GM12892 (cell line): ENCODE measurements around the gene STPG2.
"Not testable (repeated sequence)": the region's sequence is repeated elsewhere in the genome, so short reads cannot be mapped to it uniquely, and the experiment has no call there.

Experiments used
- DNase-seq: peaks from one replicate; pipeline ENCODE4 v3.0.0; 2011; ENCODE audit not compliant: insufficient read length
- FAIRE-seq: peaks from 2 replicates; lab custom pipeline; 2011; peaks lifted over from hg19 to GRCh38; lab: Jason Lieb, UNC
- POLR2A ChIP-seq: IDR thresholded peaks from 2 replicates; pipeline ENCODE4 v1.6.1; 2011; ENCODE audit warnings: low read depth, low read length, control low read depth
- POLR2AphosphoS5 ChIP-seq: IDR thresholded peaks from 2 replicates; pipeline ENCODE4 v1.6.1; 2011; ENCODE audit warnings: low read depth, low read length, control low read depth
- TAF1 ChIP-seq: IDR thresholded peaks from 2 replicates; pipeline ENCODE4 v1.6.1; 2011; ENCODE audit warnings: low read depth, mild to moderate bottlenecking, control low read depth, low read length, borderline replicate concordance

Gene STPG2

GRCh38 chr4:97662133-97662532, 481.1 kb downstream of the STPG2 start:
- FAIRE-seq (no peak), DNase-seq (no peak)
- TF ChIP-seq TAF1: no peak
- TF ChIP-seq POLR2A: no peak
- TF ChIP-seq POLR2AphosphoS5: no peak

GRCh38 chr4:97656044-97656720, 487.1 kb downstream of the STPG2 start:
- no peak for FAIRE-seq
- no peak for DNase-seq
- TF ChIP-seq POLR2A: no peak
- TF ChIP-seq TAF1: no peak
- TF ChIP-seq POLR2AphosphoS5: no peak

DNA sequence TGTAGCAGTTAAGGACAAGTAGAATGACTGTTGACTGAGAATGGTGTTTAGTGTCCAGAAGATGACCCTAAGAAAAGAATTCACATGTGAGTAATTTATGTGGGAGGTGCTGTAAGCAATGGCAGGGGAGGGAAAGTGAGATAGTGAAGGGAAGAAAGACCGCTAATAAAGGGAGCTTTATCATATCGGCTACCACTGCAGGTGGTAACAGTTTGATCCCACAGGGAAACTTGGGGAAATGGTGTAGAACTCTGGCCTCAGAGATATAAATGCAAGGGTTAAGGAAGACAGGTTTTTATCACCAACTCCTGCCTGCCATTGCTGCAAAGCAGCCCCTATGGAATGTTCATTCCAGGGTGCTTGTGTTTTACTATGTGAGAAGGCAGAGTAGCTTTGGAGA, 489.6 kb downstream of the STPG2 start:
- FAIRE-seq (no peak), DNase-seq (no peak)
- TF ChIP-seq TAF1: no peak
- TF ChIP-seq POLR2AphosphoS5: no peak

DNA sequence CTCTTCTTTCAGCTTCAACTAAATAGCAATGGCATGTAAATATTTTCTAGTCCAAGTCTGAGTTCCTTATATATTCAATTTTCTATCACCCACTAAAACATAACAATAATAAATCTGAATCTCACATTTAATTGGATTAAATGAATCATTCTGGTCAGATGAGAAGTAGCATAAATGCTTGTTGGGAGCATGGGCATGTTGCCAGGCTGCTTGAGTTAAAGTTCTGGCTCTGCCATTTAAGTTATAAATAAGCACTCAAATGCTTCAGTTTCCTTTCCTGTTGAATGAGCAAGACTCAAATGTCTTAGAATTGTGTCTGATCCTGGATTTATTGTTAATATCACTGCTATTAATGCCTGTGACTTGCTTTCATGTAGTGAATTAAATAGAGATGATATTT, 496.3 kb downstream of the STPG2 start:
- DNase-seq (no peak), FAIRE-seq (no peak)
- no peak for TF ChIP-seq POLR2AphosphoS5
- no peak for TF ChIP-seq POLR2A
- TF ChIP-seq TAF1: no peak

GRCh38 chr4:97645071-97645821, 498.0 kb downstream of the STPG2 start:
- TF ChIP-seq TAF1: no peak
- TF ChIP-seq POLR2A: no peak
- TF ChIP-seq POLR2AphosphoS5: no peak
- FAIRE-seq: no peak
- no peak for DNase-seq

DNA sequence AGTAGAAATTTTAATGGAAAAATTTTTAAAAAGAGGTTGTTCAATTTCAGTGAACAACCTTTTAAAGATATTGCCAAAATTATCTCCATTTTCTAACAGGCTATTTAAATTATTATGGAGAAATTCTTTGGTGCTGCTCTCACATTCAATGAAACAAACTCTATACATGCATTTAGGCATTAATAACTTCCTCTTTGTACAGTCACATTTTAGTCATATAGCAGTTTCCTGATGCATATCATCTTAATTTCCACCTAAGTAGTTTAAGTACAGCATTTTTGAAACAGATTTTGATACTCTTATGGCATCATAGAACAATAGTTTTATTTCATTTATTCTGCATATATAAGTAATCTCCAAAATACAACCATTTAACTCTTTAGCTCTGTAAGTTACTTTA, 500.1 kb downstream of the STPG2 start:
- no peak for FAIRE-seq

GRCh38 chr4:97639961-97640360, 503.3 kb downstream of the STPG2 start:
- TF ChIP-seq POLR2AphosphoS5 (no peak), POLR2A (no peak), TAF1 (no peak)
- no peak for FAIRE-seq
- no peak for DNase-seq

More for the DNA sequence above, 500.1 kb downstream of the STPG2 start:
- DNase-seq: no peak
- TF ChIP-seq POLR2A (no peak), TAF1 (no peak), POLR2AphosphoS5 (no peak)

DNA sequence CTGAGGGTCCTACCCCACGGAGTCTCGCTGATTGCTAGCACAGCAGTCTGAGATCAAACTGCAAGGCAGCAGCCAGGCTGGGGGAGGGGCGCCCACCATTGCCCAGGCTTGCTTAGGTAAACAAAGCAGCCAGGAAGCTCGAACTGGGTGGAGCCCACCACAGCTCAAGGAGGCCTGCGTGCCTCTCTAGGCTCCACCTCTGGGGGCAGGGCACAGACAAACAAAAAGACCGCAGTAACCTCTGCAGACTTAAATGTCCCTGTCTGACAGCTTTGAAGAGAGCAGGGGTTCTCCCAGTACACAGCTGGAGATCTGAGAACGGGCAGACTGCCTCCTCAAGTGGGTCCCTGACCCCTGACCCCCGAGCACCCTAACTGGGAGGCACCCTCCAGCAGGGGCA, 509.4 kb downstream of the STPG2 start:
- not testable (repeated sequence) for FAIRE-seq, DNase-seq

DNA sequence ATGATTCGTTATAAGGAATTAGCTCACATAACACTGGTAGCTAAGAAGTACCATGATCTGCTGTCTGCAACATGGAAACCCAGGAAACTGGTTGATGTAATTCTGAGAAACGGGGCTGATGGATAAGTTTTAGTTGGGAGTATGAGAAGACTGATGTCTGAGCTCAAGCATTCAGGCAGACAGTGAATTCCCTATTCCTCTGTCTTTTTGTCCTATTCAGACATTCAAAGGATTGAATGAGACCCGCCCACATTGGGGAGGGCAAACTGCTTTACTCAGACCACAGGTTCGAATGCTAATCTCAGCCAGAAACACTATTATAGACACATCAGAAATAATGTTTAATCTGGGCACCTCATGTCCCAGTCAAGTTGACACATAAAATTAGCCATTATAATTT, 515.5 kb downstream of the STPG2 start:
- no peak for DNase-seq
- FAIRE-seq: no peak
- TF ChIP-seq TAF1 (no peak), POLR2A (no peak), POLR2AphosphoS5 (no peak)

GRCh38 chr4:97624204-97624603, 519.1 kb downstream of the STPG2 start:
- FAIRE-seq (no peak), DNase-seq (no peak)
- no peak for TF ChIP-seq POLR2AphosphoS5
- no peak for TF ChIP-seq POLR2A
- no peak for TF ChIP-seq TAF1

GRCh38 chr4:97605932-97606331, 537.3 kb downstream of the STPG2 start:
- no peak for DNase-seq
- TF ChIP-seq POLR2AphosphoS5: no peak
- TF ChIP-seq POLR2A: no peak
- no peak for TF ChIP-seq TAF1
- FAIRE-seq: no peak

DNA sequence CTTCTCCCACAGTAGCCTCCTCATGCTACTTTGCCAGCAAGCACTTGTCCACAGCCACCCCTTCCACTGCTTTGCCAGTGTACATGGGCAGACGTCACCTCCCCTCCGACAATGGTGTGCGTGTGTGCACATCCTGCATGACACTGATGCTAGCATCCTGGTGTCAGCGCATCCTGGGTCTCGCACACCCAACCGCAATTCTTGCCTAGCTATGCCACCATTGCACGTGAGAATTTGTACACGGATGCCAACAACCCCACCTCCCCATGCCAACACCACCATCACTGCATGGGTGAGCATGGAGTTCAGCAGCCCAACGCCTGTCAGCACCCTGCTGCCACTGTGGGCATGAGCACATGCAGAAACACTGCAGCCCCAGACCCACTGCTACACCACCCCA, 550.0 kb downstream of the STPG2 start:
- no peak for TF ChIP-seq TAF1
- no peak for TF ChIP-seq POLR2AphosphoS5
- no peak for TF ChIP-seq POLR2A
- FAIRE-seq: no peak
- no peak for DNase-seq

- FAIRE-seq (no peak), DNase-seq (no peak)
- TF ChIP-seq POLR2AphosphoS5 (no peak), TAF1 (no peak), POLR2A (no peak)
Measured at GRCh38 chr4:97590266-97590665, 553.0 kb downstream of the STPG2 start.
